Astrocyte of the hippocampus (primary cell): ENCODE data around the gene LETM1.

ENCODE experiments used
- DNase-seq: peaks from one replicate; pipeline ENCODE4 v3.0.0; 2011; ENCODE audit warnings: low read depth, low spot score

Gene LETM1

GRCh38 chr4:1856071-1856942 is at the start of gene LETM1:
Gene LETM1, minus strand, starts transcription at chr4:1856156. Its CDS starts 206 bp downstream, at chr4:1855950.
- DNase-seq = peak; percentile 99

GRCh38 chr4:1904042-1904441 is 48.1 kb upstream of the LETM1 start:
- no peak for DNase-seq

GRCh38 chr4:1903035-1903434 is 47.1 kb upstream of the LETM1 start:
- no peak for DNase-seq

GRCh38 chr4:1902243-1902642 is 46.3 kb upstream of the LETM1 start:
- no peak for DNase-seq

GRCh38 chr4:1901127-1901526 is 45.2 kb upstream of the LETM1 start:
- DNase-seq = no peak

- no peak for DNase-seq
Observed at GRCh38 chr4:1900624-1901023, 44.7 kb upstream of the LETM1 start.

GRCh38 chr4:1900087-1900433 is 44.1 kb upstream of the LETM1 start:
- DNase-seq = peak; percentile 11

GRCh38 chr4:1899149-1900086 is 43.5 kb upstream of the LETM1 start:
- peak; percentile 86 for DNase-seq

- DNase-seq = no peak
Observed at GRCh38 chr4:1898681-1899080, 42.7 kb upstream of the LETM1 start.

GRCh38 chr4:1898007-1898406 is 42.1 kb upstream of the LETM1 start:
- DNase-seq = no peak

- DNase-seq = no peak
Observed at GRCh38 chr4:1896658-1896991, 40.7 kb upstream of the LETM1 start.

GRCh38 chr4:1895971-1896657 is 40.2 kb upstream of the LETM1 start:
- DNase-seq = no peak

GRCh38 chr4:1890979-1891570 is 35.1 kb upstream of the LETM1 start:
- DNase-seq = no peak

GRCh38 chr4:1887052-1887451 is 31.1 kb upstream of the LETM1 start:
- DNase-seq = no peak

- no peak for DNase-seq
Observed at GRCh38 chr4:1885414-1885813, 29.5 kb upstream of the LETM1 start.

GRCh38 chr4:1883583-1883982 is 27.6 kb upstream of the LETM1 start:
- no peak for DNase-seq

- DNase-seq = no peak
Observed at GRCh38 chr4:1882850-1883271, 26.9 kb upstream of the LETM1 start.

- no peak for DNase-seq
Observed at GRCh38 chr4:1880332-1880731, 24.4 kb upstream of the LETM1 start.

GRCh38 chr4:1879485-1879884 is 23.5 kb upstream of the LETM1 start:
- no peak for DNase-seq

GRCh38 chr4:1874201-1874600 is 18.2 kb upstream of the LETM1 start:
- no peak for DNase-seq

GRCh38 chr4:1873776-1874175 is 17.8 kb upstream of the LETM1 start:
- DNase-seq = no peak

GRCh38 chr4:1873291-1873690 is 17.3 kb upstream of the LETM1 start:
- no peak for DNase-seq
